Dendritic cell treated with granulocyte-macrophage colony-stimulating factor and Interleukin-4, amounts not matched to agents 40 ng/mL and 50 ng/mL, for 4 days (primary cell): Measurements from ENCODE around the gene HS1BP3.

Experiments
- H3K27ac Mint-ChIP-seq: one replicate; pipeline ENCODE4 v1.8.0; 2022; ENCODE audit warnings: mild to moderate bottlenecking, mixed read lengths
- H3K27me3 Mint-ChIP-seq: one replicate; pipeline ENCODE4 v1.8.0; 2022; ENCODE audit warnings: mild to moderate bottlenecking, mixed read lengths
- H3K36me3 Mint-ChIP-seq: one replicate; pipeline ENCODE4 v1.8.0; 2022; ENCODE audit warnings: low read depth, mixed read lengths
- H3K4me1 Mint-ChIP-seq: one replicate; pipeline ENCODE4 v1.8.0; 2022; ENCODE audit warnings: low read depth, mixed read lengths
- H3K4me3 Mint-ChIP-seq: one replicate; pipeline ENCODE4 v1.8.0; 2022; ENCODE audit warnings: mild to moderate bottlenecking, moderate library complexity, mixed read lengths
- H3K9me3 Mint-ChIP-seq: one replicate; pipeline ENCODE4 v1.8.0; 2022; ENCODE audit warnings: mixed read lengths
- intact Hi-C: fragments of 100-400 bp; cut with micrococcal nuclease; formaldehyde crosslinking; loops from one replicate; pipeline ENCODE4 v1.15.0; 2022

HS1BP3 gene

DNA sequence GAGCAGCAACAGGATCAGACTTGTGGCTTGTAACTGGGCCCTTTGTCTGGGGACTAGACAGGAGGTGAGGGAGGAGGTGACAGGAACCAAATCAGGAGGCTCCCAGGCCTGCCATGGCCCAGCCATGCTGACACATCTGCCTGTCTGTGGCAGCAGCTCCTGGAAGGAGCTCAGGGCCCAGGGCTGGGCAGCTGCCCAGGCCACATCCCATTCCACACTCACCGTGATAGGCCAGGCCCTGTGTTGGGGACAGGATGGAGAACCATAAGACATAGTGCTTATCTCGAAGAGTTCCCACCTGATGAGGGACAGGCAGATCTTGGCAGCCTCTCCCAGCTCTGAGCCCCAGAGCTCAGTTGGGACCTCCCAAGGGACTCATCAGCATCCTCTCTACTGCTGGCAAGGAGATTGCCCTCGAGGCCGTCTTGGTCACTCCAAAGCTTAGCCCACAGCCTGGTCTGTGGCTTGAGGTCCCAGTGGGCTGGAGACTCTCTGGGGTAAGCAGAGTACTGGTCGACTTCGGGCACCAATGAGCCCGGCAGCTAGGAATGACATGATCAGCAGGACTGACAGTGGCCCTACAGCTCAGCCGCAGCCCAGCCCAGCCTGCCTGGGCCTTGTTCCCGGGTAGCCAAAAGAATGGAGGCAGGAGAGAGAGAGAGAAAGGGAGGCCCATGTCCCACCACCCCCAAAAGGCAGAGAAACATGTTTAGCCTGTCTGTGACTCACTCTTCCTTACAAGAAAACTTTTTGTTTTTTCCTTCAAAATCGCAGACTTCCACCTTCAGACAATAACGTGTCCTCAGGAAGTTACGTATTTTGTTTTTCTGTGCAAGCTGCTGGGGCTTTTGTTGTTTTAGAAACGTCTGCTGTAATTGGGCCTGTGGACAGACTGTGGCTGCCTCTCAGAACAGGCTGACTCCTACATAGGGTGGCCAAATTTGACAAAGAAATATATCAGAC lies 82.1 kb downstream of the HS1BP3 start:
- H3K36me3 Mint-ChIP-seq = no peaks in the 10 kb centered on the region
- no peaks in the 10 kb centered on the region for H3K9me3 Mint-ChIP-seq
- H3K27me3 Mint-ChIP-seq = peaks cover 8% of the 10 kb centered on the region
- H3K4me3 Mint-ChIP-seq = no peak overlapping the region
- no peaks in the 10 kb centered on the region for H3K4me1 Mint-ChIP-seq
- H3K27ac Mint-ChIP-seq = no peak overlapping the region
- intact Hi-C loops = no loop called here

DNA sequence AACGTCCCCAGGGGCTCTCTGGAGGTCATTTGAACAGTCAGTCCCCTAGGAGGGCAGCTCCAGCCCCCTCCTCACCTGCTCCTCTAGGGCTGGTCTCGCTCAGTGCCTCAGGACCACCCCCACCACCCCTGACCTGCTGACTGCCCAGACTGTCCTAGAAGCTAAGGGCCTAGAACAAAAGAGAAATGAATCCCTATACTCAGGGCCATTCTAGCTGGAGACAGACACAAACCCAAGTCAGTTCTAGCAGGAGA lies 83.0 kb downstream of the HS1BP3 start:
- Mint-ChIP-seq H3K9me3 (no peaks in the 10 kb centered on the region), H3K4me1 (no peaks in the 10 kb centered on the region), H3K36me3 (no peaks in the 10 kb centered on the region), H3K27me3 (peaks cover 10% of the 10 kb centered on the region), H3K4me3 (no peak overlapping the region), H3K27ac (no peak overlapping the region)
- intact Hi-C loops = no loop called here
